Measurements from ENCODE around the gene CFTR. TPM values are rescaled to one million over a fixed set of nuclear protein-coding genes. Genes with fewer than 3 reads are reported as not detected.
"Not testable (repeated sequence)": the region's sequence is repeated elsewhere in the genome, so short reads cannot be mapped to it uniquely, and the experiment has no call there.

The CFTR gene
- total RNA-seq, 1 donor from 2014 or later = 10.3 TPM

GRCh38 chr7:117502331-117502730, 22.5 kb downstream of the CFTR start:
- Histone ChIP-seq H3K4me3 (ENCODE audit: low read depth, low read length) (no peak overlapping the region), H3K36me3 (ENCODE audit: control insufficient read depth, insufficient read depth, low read length) (no peaks in the 10 kb centered on the region), H3K27me3 (ENCODE audit: control insufficient read depth, insufficient read depth, low read length) (no peaks in the 10 kb centered on the region)
- no peak for DNase-seq (ENCODE audit: low read depth)
- TF ChIP-seq CTCF (IDR thresholded peaks at IDR 0.05; ENCODE audit: insufficient read depth, low read length, poor library complexity, severe bottlenecking) = no peak

- Histone ChIP-seq H3K27me3 (ENCODE audit: control insufficient read depth, insufficient read depth, low read length) (no peaks in the 10 kb centered on the region), H3K4me3 (ENCODE audit: low read depth, low read length) (no peak overlapping the region), H3K36me3 (ENCODE audit: control insufficient read depth, insufficient read depth, low read length) (no peaks in the 10 kb centered on the region)
- no peak for DNase-seq (ENCODE audit: low read depth)
- peak; percentile 3 for TF ChIP-seq CTCF (IDR thresholded peaks at IDR 0.05; ENCODE audit: insufficient read depth, low read length, poor library complexity, severe bottlenecking)
Measured at GRCh38 chr7:117505238-117505637, 25.4 kb downstream of the CFTR start.

GRCh38 chr7:117508676-117509075, 28.9 kb downstream of the CFTR start:
- Histone ChIP-seq H3K27me3 (ENCODE audit: control insufficient read depth, insufficient read depth, low read length) (no peaks in the 10 kb centered on the region), H3K4me3 (ENCODE audit: low read depth, low read length) (no peak overlapping the region), H3K36me3 (ENCODE audit: control insufficient read depth, insufficient read depth, low read length) (no peaks in the 10 kb centered on the region)
- DNase-seq (ENCODE audit: low read depth) = no peak
- TF ChIP-seq CTCF (IDR thresholded peaks at IDR 0.05; ENCODE audit: insufficient read depth, low read length, poor library complexity, severe bottlenecking) = no peak

- not testable (repeated sequence) for H3K4me3 ChIP-seq (ENCODE audit: low read depth, low read length); H3K36me3 ChIP-seq (ENCODE audit: control insufficient read depth, insufficient read depth, low read length); DNase-seq (ENCODE audit: low read depth); H3K27me3 ChIP-seq (ENCODE audit: control insufficient read depth, insufficient read depth, low read length)
Measured at GRCh38 chr7:117517194-117517593, 37.4 kb downstream of the CFTR start.

- Histone ChIP-seq H3K4me3 (ENCODE audit: low read depth, low read length) (no peak overlapping the region), H3K27me3 (ENCODE audit: control insufficient read depth, insufficient read depth, low read length) (no peaks in the 10 kb centered on the region), H3K36me3 (ENCODE audit: control insufficient read depth, insufficient read depth, low read length) (no peaks in the 10 kb centered on the region)
- TF ChIP-seq CTCF (IDR thresholded peaks at IDR 0.05; ENCODE audit: insufficient read depth, low read length, poor library complexity, severe bottlenecking) = no peak
- no peak for DNase-seq (ENCODE audit: low read depth)
Measured at GRCh38 chr7:117530390-117530789, 50.6 kb downstream of the CFTR start.

GRCh38 chr7:117531595-117532244, 51.9 kb downstream of the CFTR start:
- no peaks in the 10 kb centered on the region for H3K36me3 ChIP-seq (ENCODE audit: control insufficient read depth, insufficient read depth, low read length)
- TF ChIP-seq CTCF (IDR thresholded peaks at IDR 0.05; ENCODE audit: insufficient read depth, low read length, poor library complexity, severe bottlenecking) = no peak
- no peaks in the 10 kb centered on the region for H3K27me3 ChIP-seq (ENCODE audit: control insufficient read depth, insufficient read depth, low read length)
- no peak for DNase-seq (ENCODE audit: low read depth)
- H3K4me3 ChIP-seq (ENCODE audit: low read depth, low read length) = no peak overlapping the region
